NCI-H748 (cell line): Measurements from ENCODE around the gene DPEP2NB.
"Not testable (repeated sequence)": the region's sequence is repeated elsewhere in the genome, so short reads cannot be mapped to it uniquely, and the experiment has no call there.

Experiments used
- DNase-seq: peaks from one replicate; lab custom pipeline; 2025; ENCODE audit not compliant: unreplicated experiment; lab: John Stamatoyannopoulos, UW

The DPEP2NB gene, protein sequence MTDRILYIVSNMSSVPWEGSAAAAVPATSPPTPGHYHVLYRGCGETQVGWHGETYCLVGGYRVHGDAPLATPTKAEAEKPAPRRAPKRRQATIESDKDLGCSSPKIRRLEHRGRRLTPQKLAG

GRCh38 chr16:68015681-68016080, at the start of gene DPEP2NB:
TSS of gene DPEP2NB (minus strand) at chr16:68015911. CDS start at chr16:68015770, 141 bp downstream.
- DNase-seq, result no peak

- DNase-seq, result peak; percentile 38
Observed at GRCh38 chr16:68064791-68065365, 49.2 kb upstream of the DPEP2NB start.

DNA sequence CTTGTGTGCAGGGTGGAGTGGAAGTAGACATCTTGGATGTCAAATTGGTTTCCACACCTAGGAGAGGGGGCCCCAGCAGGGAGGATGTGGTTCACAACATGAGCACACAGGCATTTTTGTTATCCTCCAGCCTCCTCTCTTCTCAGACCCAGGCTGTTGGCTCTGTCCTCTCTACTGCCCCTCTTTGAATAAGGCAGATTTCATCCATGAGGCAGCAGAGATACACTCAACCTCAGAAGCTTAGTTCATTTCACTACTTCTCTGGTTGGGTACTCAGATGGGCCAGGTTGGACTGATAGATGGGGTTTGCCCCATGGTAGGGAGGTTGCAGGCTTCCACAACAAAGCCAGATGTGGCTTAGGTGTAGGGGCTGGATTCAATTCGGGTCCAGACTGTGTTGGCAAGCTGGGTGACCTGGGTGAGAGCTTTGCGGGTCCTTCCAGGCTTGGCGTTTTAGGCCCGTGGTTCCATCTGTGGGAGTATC, 47.2 kb upstream of the DPEP2NB start:
- no peak for DNase-seq

DNA sequence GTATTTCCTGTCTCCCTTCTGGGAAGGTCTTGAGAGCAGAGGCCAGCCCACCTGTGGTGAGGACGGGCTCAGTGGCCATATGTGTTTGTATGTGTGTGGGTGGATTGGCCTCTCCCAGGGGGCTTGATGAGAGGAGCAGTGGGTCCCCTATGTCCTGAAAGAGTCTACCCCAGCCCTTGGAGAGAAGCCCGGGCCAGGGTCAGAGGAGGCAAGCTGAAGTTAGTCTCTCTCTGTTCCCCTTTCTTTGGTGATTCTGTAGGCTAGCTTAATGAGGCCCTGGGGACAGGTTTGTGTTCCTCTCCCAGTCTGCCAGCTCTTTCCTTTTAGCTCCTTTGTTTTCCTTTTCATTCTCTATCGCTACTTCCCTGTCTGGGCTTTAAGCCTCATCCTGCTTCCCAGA, 45.7 kb upstream of the DPEP2NB start:
- DNase-seq, result no peak

DNA sequence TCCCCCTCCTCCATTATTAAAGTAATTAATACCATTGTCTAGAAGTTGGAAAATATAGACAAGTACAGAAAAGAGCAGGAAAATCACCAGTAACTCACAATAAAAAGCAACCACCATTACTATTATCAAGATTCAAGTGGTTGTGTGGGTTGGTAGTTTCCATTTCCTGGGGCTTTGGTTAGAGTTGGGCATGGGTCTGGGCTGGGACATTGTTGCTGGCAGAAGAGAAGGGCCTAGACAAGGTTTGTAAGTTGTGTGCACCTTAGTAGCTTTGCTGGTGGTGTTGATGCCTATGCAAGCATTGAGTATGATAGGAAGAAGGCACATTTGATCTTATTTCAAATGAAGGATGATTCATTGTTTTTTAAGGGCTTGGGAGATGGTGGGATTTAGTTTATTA, 44.1 kb upstream of the DPEP2NB start:
- no peak for DNase-seq

DNA sequence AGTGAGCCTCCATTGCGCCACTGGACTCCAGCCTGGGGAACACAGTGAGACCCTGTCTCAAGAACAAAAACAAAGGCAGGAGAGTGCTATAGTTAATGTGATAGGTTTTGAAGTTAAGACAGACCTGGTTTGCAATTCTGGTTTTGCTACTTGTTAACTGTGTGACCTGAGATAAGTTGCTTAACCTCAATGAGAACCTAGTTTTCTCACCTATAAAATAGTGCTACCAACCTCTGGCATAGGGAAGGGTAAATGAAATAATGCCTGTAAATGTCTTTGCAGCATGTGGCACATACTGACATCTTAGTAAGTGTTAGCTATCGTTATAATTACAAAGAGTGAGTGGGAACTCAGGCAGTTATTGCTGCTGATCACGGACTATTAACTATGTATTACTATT, 39.7 kb upstream of the DPEP2NB start:
- DNase-seq, result no peak

DNA sequence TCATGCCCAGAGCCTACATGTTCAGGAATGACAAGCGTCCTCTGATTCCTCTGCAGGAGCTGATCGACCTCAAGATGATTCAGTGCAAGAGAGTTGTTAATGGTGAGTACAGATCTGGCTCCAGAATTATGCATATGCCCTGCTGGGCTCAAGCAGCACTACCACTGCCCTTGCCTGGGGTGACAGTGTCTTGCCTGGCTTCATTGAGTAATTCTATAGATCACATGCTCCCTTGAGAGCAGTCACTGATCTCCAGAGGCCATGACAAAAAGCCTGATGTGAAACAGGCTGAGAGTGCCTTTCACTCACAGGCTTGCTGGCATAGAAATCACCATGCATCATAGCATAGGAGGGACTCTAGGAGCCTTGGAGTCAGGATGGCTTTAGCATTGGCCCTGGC, 33.7 kb upstream of the DPEP2NB start:
- DNase-seq, result no peak

DNA sequence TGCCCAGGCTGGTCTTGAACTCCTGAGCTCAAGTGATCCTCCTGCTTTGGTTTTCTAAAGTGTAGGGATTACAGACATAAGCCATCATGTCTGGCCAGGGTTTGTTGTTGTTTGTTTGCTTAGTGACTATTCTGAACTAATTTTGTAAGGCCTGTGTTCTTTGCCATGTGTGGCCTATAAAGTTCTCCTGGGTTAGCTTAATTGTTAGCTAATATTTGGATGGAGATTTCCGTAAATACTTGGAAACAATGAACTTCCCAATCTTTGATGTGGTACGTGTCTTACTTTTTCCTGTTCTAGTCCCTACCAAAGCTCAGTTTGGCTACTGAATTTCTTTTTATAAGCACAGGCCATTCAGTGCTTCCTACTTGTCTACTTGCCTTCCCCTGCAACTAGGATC, 32.3 kb upstream of the DPEP2NB start:
- DNase-seq, result no peak

GRCh38 chr16:68046106-68046505, 30.4 kb upstream of the DPEP2NB start:
- DNase-seq, result no peak

DNA sequence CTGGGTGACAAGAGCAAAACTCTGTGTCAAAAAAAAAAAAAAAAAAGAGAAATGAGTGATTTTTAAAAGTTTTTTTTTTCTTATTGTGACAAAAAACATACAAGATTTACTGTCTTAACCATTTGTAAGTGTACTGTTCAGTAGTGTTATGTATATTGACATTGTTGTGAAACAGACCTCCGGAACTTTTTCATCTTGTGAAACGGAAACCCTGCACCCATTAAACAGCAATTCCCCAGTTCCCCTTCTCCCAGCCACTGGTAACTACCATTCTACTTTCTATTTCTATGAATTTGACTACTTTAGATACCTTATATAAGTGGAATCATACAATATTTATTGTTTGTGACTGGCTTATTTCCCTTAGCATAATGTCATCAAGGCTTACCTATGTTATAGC, 26.1 kb upstream of the DPEP2NB start:
- no peak for DNase-seq

GRCh38 chr16:68040506-68041288, 25.0 kb upstream of the DPEP2NB start:
- peak; percentile 58 for DNase-seq

DNA sequence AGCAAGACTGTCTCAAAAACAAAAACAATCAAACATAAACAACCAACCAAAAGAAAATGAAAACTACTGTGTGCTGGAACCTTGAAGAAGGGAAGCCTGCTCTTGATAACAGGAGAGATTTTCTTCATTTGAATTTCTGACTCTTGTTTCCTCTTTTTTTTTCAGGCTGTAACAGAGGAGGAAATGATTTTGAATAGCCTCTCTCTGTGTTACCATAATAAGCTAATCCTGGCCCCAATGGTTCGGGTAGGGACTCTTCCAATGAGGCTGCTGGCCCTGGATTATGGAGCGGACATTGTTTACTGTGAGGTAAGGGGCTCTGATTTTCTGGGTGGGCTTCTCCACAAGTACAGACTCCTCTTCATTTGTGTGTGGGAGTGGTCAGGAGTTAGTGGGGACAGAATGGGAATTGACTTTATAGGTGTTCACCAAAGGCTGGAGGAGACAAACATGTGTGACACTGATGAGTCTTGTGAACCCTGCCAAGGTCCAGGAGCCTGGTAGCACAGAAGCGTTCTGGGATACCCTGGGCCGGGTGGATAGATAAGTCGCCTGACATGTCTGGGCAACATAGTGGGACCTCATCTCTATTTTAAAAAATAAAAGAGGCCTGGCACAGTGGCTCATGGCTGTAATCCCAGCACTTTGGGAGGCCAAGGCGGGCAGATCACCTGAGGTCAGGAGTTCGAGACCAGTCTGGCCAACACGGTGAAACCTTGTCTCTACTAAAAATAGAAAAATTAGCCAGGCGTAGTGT, 22.3 kb upstream of the DPEP2NB start:
- DNase-seq, result no peak

DNA sequence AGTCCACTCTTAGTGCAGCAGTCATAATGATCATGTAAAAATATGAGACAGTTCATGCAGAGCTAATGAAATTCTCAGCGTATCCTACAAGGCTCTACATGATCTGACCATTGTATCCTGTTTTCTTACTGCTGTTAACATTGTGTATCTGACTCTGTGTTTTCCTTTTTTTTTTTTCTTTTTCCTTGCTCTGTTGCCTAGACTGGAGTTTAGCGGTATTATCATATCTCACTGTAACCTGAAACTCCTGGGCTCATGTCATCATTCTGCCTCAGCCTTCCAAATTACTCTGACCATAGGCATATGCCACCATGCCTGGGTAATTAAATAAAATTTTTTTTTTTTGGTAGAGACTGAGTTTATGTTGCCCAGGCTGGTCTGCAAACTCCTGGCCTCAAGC, 19.5 kb upstream of the DPEP2NB start:
- DNase-seq, result no peak

DNA sequence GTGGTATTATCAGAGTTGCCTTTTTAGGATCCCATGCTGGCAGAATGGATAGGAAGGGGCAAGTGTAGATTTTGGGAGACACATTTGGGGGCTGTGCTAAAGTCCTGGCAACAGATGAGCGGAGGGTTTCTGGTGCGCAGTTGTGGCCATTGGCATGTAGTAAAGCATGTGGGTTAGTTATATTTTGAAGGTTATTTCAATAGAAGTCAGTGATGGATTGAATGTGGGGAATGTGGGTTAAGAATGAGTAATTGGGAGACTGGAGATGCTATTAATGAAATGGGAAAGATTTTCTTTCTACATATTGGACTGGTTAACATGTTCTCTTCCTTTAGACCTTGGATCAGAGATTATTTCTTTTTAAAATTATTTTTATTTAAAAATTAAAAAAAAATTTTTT, 17.4 kb upstream of the DPEP2NB start:
- DNase-seq, result no peak

DNA sequence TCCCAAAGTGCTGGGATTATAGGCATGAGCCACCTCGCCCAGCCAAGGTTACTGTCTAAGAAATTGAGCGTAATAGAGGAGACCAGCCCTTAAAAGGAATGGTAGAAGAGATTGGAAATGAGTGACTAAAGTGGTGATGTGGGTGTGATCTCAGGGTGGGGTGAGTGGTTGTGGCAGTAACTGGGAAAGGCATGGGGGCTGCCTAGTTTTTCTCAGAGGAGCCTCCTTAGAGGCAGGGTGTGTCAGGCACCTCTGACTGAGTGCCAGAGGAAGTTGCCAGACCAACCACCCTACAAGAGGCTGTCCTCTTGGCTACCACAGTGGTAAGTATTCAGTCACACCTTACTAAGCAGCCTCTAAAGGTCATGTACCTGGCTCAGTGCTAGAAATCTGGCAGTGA, 16.2 kb upstream of the DPEP2NB start:
- DNase-seq, result no peak

DNA sequence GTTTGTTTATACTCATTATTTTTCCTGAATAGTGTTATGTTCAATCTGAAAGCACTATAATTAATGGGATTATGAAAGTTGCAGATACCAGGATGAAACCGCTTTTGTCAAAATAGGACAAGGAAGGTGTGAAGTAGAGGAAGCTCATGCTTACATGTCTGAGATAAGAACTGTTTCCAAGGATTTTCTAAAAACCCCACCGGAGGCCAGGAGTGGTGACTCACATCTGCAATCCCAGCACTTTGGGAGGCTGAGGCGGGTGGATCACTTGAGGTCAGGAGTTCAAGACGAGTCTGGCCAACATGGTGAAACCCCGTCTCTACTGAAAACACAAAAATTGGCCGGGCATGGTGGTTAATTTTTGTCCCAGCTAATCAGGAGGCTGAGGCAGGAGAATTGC, 14.4 kb upstream of the DPEP2NB start:
- DNase-seq, result not testable (repeated sequence)

DNA sequence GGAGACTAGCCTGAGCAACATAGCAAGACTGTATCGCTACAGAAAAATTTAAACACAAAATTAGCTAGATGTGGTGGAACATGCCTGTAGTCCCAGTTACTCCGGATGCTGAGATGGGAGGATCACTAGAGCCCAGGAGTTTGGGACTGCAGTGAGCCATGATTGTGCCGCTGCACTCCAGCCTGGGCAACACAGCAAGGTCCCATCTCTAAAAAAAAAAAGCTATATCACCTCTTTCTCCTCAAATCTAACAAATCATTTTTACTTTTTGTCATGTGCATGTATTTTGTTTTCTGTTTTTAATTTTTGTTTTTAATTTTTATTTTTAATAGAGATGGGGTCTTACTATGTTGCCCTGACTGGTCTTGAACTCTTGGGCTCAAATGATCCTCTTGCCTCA, 13.3 kb upstream of the DPEP2NB start:
- DNase-seq, result no peak

DNA sequence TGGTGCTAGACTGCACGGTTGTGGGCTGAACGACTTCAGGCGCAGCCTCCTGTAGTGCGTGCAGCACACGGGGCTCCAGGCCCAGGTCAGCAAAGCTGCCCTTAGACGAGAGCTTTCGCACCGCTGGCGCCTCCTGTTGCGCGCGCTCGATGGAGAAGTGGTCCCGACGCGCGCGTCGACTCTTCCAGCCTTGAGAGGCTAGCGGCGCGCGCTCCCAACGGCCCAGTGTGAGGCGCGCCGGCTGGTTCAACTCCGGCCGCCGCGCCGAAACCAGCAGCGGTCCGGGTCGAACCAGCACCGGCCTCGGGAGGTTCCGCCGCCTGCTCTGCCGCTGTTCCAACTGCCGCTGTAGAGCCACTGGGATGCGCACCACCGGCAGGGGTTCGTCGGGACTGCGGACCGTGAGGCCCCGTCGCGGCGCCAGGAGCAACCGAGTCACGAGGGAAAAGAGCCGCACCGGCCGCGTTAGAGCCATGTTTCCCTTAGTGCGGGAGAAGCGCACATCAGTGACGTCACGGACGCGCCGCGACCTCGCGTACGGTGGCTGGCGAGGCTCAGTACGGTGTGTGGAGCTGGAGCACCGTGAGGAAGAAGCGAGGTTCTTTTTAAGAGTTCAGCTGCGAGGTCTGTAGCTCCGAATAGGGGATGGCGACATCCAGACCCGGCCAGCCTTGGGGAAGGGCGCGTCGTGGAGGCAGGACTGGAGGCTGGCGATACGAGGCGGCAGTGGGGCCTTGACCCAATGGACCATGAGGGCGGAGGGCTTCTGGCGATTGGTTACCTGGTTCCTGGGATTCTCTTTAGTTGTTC, 7.2 kb upstream of the DPEP2NB start, which contains the start of the genes DDX28 and DUS2:
DDX28 (minus strand) TSS at position 505 of the 810 bp plus-strand sequence; CDS start at position 475, 30 bp downstream.
DUS2 (plus strand) TSS at position 557 of the 810 bp plus-strand sequence. CDS start 14,740 bp downstream, outside the sequence.
- peak; percentile 86 for DNase-seq

DNA sequence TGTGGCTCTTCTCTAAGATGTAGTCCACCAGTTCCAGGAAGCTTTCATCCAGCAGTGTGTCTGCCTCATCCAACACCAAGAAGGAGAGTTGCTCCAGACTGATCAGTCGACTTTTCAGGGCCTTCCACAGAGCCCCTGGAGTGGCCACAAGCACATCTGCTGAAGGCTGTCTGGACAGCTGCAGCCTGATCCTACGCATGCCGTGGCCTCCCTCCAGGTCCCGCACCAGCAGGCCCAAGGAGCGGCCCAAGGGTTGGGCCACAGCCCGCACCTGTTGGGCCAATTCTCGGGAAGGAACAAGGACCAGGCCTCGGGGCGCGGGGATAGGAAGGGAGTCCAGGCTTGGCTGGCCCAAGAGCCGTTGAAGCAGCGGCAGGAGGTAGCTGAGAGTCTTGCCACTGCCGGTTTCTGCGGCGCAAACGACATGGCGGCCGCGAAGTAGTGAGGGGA, 6.6 kb upstream of the DPEP2NB start:
- DNase-seq, result no peak

- no peak for DNase-seq
Observed at GRCh38 chr16:68021490-68021889, 5.8 kb upstream of the DPEP2NB start.
